ENCODE data around the gene CLEC2L. TPM values are rescaled to one million over a fixed set of nuclear protein-coding genes. Genes with fewer than 3 reads are reported as not detected.

The CLEC2L gene
- total and polyA plus RNA-seq, 2 experiments from 2014 or later = not detected

DNA sequence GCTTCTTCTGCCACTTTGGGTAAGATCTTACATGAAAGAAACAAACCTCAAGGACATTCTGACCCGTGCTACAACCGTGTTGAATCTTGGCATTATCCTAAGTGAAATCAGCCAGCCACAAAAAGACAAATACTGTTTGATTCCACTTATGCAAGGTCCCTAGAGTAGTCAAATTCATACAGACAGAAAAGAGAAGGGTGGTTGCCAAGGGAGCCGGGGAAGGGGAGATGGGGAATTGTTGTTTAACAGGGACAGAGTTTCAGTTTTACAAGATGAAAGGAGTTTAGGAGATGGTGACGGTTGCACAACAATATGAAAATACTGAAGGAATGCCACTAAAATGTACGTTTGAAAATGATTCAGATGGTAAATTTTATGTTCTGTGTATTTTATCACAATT lies 12.2 kb upstream of the CLEC2L start:
- DNase-seq (ENCODE audit: low spot score) = no peak
- Histone ChIP-seq H3K4me3 (no peak overlapping the region), H3K27ac (no peak overlapping the region), H3K9me3 (ENCODE audit: low read depth) (no peaks in the 10 kb centered on the region), H3K36me3 (replicated peaks; ENCODE audit: insufficient read depth, low read depth) (no peaks in the 10 kb centered on the region), H3K4me1 (ENCODE audit: insufficient read depth) (no peaks in the 10 kb centered on the region), H4K20me1 (ENCODE audit: insufficient read depth, poor library complexity, severe bottlenecking) (no peaks in the 10 kb centered on the region), H3K4me2 (no peak overlapping the region), H3K9me2 (replicated peaks; ENCODE audit: insufficient read depth) (no peaks in the 10 kb centered on the region), H2AFZ (no peak overlapping the region), H3K79me2 (no peaks in the 10 kb centered on the region), H3K27me3 (no peaks in the 10 kb centered on the region)
- 72% methylated on average over 5 of the region's 5 CpGs for WGBS (ENCODE audit: low lambda C conversion rate, missing lambda C conversion rate)
- TF ChIP-seq, protein P1, sequence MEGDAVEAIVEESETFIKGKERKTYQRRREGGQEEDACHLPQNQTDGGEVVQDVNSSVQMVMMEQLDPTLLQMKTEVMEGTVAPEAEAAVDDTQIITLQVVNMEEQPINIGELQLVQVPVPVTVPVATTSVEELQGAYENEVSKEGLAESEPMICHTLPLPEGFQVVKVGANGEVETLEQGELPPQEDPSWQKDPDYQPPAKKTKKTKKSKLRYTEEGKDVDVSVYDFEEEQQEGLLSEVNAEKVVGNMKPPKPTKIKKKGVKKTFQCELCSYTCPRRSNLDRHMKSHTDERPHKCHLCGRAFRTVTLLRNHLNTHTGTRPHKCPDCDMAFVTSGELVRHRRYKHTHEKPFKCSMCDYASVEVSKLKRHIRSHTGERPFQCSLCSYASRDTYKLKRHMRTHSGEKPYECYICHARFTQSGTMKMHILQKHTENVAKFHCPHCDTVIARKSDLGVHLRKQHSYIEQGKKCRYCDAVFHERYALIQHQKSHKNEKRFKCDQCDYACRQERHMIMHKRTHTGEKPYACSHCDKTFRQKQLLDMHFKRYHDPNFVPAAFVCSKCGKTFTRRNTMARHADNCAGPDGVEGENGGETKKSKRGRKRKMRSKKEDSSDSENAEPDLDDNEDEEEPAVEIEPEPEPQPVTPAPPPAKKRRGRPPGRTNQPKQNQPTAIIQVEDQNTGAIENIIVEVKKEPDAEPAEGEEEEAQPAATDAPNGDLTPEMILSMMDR (IDR thresholded peaks at IDR 0.05; ENCODE audit: poor library complexity) = no peak
- TF ChIP-seq EZH2phosphoT487 (IDR thresholded peaks at IDR 0.05; ENCODE audit: low read depth, severe bottlenecking, unreplicated experiment) (no peak), EZH2 (IDR thresholded peaks at IDR 0.05; ENCODE audit: borderline replicate concordance) (no peak)

DNA sequence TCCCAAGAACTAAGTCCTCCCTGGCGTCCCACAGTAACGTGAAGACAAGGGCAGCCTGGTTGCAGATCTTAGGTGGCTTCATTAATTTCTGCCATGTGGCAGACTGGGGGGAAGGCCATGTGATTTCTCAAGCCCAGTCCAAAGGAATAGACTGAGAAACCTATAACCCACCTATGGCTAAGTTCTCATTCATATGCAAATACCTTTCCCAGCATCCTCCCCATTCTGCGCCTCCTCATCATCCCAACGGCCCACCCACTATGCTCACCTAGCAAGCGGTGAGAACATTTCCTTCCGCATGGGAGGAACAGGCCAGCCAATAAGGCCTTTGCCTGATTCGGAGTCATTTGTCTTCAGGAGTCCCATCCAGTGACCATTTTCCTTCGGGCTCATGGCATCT lies 8.2 kb upstream of the CLEC2L start:
- Histone ChIP-seq H2AFZ (no peak overlapping the region), H3K79me2 (no peaks in the 10 kb centered on the region), H4K20me1 (ENCODE audit: insufficient read depth, poor library complexity, severe bottlenecking) (no peaks in the 10 kb centered on the region), H3K9me2 (replicated peaks; ENCODE audit: insufficient read depth) (no peaks in the 10 kb centered on the region), H3K4me1 (ENCODE audit: insufficient read depth) (no peaks in the 10 kb centered on the region), H3K4me2 (no peak overlapping the region), H3K27me3 (no peaks in the 10 kb centered on the region), H3K27ac (no peak overlapping the region), H3K36me3 (replicated peaks; ENCODE audit: insufficient read depth, low read depth) (no peaks in the 10 kb centered on the region), H3K4me3 (no peak overlapping the region), H3K9me3 (ENCODE audit: low read depth) (no peaks in the 10 kb centered on the region)
- DNase-seq (ENCODE audit: low spot score) = no peak
- WGBS (ENCODE audit: low lambda C conversion rate, missing lambda C conversion rate) = 84% methylated on average over 8 of the region's 8 CpGs
- TF ChIP-seq, protein P1 (IDR thresholded peaks at IDR 0.05; ENCODE audit: poor library complexity) = no peak
- TF ChIP-seq EZH2phosphoT487 (IDR thresholded peaks at IDR 0.05; ENCODE audit: low read depth, severe bottlenecking, unreplicated experiment) = no peak

DNA sequence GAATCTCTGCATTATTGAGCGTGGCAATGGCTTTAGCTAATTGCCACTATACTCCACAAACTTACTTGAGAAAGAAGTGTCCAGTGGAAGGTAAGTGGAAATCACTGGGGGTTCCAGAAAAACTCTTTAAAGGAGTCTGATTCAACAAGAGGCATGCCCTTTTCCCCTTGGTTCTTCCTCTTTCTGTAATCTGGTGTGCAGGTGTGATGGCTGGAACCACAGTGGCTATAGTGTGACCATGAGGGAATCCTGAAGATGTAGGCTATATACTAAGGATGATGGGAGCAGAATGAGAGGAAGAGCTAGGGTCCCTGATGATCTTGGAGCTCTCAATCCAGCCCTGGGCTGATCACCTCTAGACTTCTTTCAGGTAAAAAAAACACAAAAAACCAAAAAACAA lies 2.0 kb upstream of the CLEC2L start:
- Histone ChIP-seq H4K20me1 (ENCODE audit: insufficient read depth, poor library complexity, severe bottlenecking) (no peaks in the 10 kb centered on the region), H3K27me3 (peaks cover 42% of the 10 kb centered on the region), H3K4me3 (no peak overlapping the region), H3K9me2 (replicated peaks; ENCODE audit: insufficient read depth) (no peaks in the 10 kb centered on the region), H3K36me3 (replicated peaks; ENCODE audit: insufficient read depth, low read depth) (no peaks in the 10 kb centered on the region), H2AFZ (no peak overlapping the region), H3K9me3 (ENCODE audit: low read depth) (no peaks in the 10 kb centered on the region), H3K4me1 (ENCODE audit: insufficient read depth) (no peaks in the 10 kb centered on the region), H3K79me2 (no peaks in the 10 kb centered on the region), H3K4me2 (no peak overlapping the region), H3K27ac (no peak overlapping the region)
- no peak for DNase-seq (ENCODE audit: low spot score)
- TF ChIP-seq EZH2 (IDR thresholded peaks at IDR 0.05; ENCODE audit: borderline replicate concordance) (no peak), EZH2phosphoT487 (IDR thresholded peaks at IDR 0.05; ENCODE audit: low read depth, severe bottlenecking, unreplicated experiment) (no peak)
- TF ChIP-seq, protein P1 (IDR thresholded peaks at IDR 0.05; ENCODE audit: poor library complexity) = no peak
- WGBS (ENCODE audit: low lambda C conversion rate, missing lambda C conversion rate) = 95% methylated on average over 1 of the region's 1 CpG

DNA sequence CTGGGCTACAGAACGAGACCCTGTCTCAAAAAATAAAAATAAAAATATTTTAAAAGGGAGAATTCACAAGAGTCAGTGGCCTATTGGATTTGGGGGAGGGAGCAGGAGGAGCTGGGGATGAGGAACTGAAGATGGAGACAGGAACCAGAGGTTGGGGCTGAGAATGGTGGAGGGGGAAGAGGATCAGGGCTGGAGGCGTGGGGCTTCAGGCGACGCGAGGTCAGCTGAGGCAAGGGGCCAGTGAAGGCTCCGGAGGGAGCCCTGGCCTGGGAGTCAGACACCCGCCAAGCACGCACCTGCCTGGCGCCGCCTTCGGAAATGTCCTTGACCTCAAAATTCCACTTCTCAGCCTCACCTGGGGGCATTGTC lies 671 bp upstream of the CLEC2L start:
- Histone ChIP-seq H3K27me3 (peaks cover 42% of the 10 kb centered on the region), H3K4me1 (ENCODE audit: insufficient read depth) (no peaks in the 10 kb centered on the region), H3K9me3 (ENCODE audit: low read depth) (no peaks in the 10 kb centered on the region), H4K20me1 (ENCODE audit: insufficient read depth, poor library complexity, severe bottlenecking) (no peaks in the 10 kb centered on the region), H3K27ac (no peak overlapping the region), H3K9me2 (replicated peaks; ENCODE audit: insufficient read depth) (no peaks in the 10 kb centered on the region), H2AFZ (no peak overlapping the region), H3K4me3 (no peak overlapping the region), H3K36me3 (replicated peaks; ENCODE audit: insufficient read depth, low read depth) (no peaks in the 10 kb centered on the region), H3K79me2 (no peaks in the 10 kb centered on the region), H3K4me2 (peak overlapping the region; percentile 80)
- TF ChIP-seq EZH2phosphoT487 (IDR thresholded peaks at IDR 0.05; ENCODE audit: low read depth, severe bottlenecking, unreplicated experiment) (no peak), EZH2 (IDR thresholded peaks at IDR 0.05; ENCODE audit: borderline replicate concordance) (no peak)
- TF ChIP-seq, protein P1 (IDR thresholded peaks at IDR 0.05; ENCODE audit: poor library complexity) = no peak
- WGBS (ENCODE audit: low lambda C conversion rate, missing lambda C conversion rate) = 42% methylated on average over 11 of the region's 11 CpGs
- DNase-seq (ENCODE audit: low spot score) = no peak

Measured in hepatocyte (in vitro differentiated cells).